CD14-positive monocyte (primary cell): Measurements from ENCODE around the gene SLC52A3. TPM values are rescaled to one million over a fixed set of nuclear protein-coding genes. Genes with fewer than 3 reads are reported as not detected.

ENCODE experiments used
- DNase-seq, 3 donors: peaks; one replicate each; pipeline ENCODE4 v3.0.0-alpha.2; 2011 to 2022
- H2AFZ ChIP-seq: 2 replicates; pipeline ENCODE4 v1.6.0; 2012; ENCODE audit warnings: mild to moderate bottlenecking, low read depth, low read length, inconsistent platforms; ENCODE audit not compliant: insufficient read depth, poor library complexity, severe bottlenecking
- H3K27ac ChIP-seq, 2 donors: 1 replicate in 1 of 2; 2 replicates in 1 of 2; pipeline ENCODE4 v1.5.1; 2012 to 2013; ENCODE audit warnings: low read length in 2 of 2, control low read depth in 1 of 2, inconsistent platforms in 1 of 2, low read depth in 1 of 2, mild to moderate bottlenecking in 1 of 2
- H3K27me3 ChIP-seq, 2 donors: one replicate each; pipeline versions ENCODE4 v1.6.0 to v1.6.1; 2011 to 2013; ENCODE audit warnings: low read length in 2 of 2; ENCODE audit not compliant: control insufficient read depth in 2 of 2, insufficient read depth in 2 of 2
- H3K36me3 ChIP-seq, 2 donors: replicated peaks in 1 of 2; 1 replicate in 1 of 2; 2 replicates in 1 of 2; pipeline versions ENCODE4 v1.5.1 to v1.6.1; 2012 to 2013; ENCODE audit warnings: low read length in 2 of 2, control low read depth in 1 of 2, inconsistent platforms in 1 of 2, mild to moderate bottlenecking in 1 of 2; ENCODE audit not compliant: insufficient read depth in 2 of 2, control insufficient read depth in 1 of 2
- H3K4me1 ChIP-seq, 2 donors: 1 replicate in 1 of 2; 2 replicates in 1 of 2; pipeline versions ENCODE4 v1.5.1 to v1.6.1; 2012 to 2013; ENCODE audit warnings: low read length in 2 of 2, control low read depth in 1 of 2, inconsistent platforms in 1 of 2, mild to moderate bottlenecking in 1 of 2, moderate library complexity in 1 of 2; ENCODE audit not compliant: insufficient read depth in 2 of 2, control insufficient read depth in 1 of 2
- H3K4me2 ChIP-seq: replicated peaks from 2 replicates; pipeline ENCODE3; 2012; ENCODE audit warnings: low read length, moderate library complexity, mild to moderate bottlenecking; ENCODE audit not compliant: poor library complexity, severe bottlenecking; ENCODE audit errors: extremely low read depth
- H3K4me3 ChIP-seq, 3 experiments: fragments of 200-600 bp in 1 of 3; sonication (generic) in 1 of 3; replicated peaks in 1 of 3; 1 replicate in 2 of 3; 2 replicates in 1 of 3; pipeline ENCODE4 v1.5.1; 2011 to 2013; ENCODE audit warnings: low read length in 3 of 3, mild to moderate bottlenecking in 3 of 3, control low read depth in 2 of 3, low read depth in 2 of 3, inconsistent platforms in 1 of 3, moderate library complexity in 1 of 3
- H3K79me2 ChIP-seq: 2 replicates; pipeline ENCODE4 v1.6.0; 2012; ENCODE audit warnings: mild to moderate bottlenecking, control low read depth, inconsistent platforms, low read length, moderate library complexity; ENCODE audit not compliant: insufficient read depth
- H3K9ac ChIP-seq: 2 replicates; pipeline ENCODE4 v1.6.0; 2017; ENCODE audit warnings: low read length, mild to moderate bottlenecking; ENCODE audit not compliant: insufficient read depth, poor library complexity, severe bottlenecking
- H3K9me3 ChIP-seq, 2 donors: replicated peaks in 1 of 2; 1 replicate in 1 of 2; 2 replicates in 1 of 2; pipeline versions ENCODE4 v1.5.1 to v1.6.1; 2012 to 2013; ENCODE audit warnings: low read length in 2 of 2, control low read depth in 1 of 2; ENCODE audit not compliant: control insufficient read depth in 1 of 2, insufficient read depth in 1 of 2
- H4K20me1 ChIP-seq: 2 replicates; pipeline ENCODE4 v1.6.0; 2012; ENCODE audit warnings: mild to moderate bottlenecking, low read length, control low read depth, moderate library complexity; ENCODE audit not compliant: insufficient read depth
- H3K27ac Mint-ChIP-seq, 7 donors: one replicate each; pipeline ENCODE4 v1.8.0; 2020; ENCODE audit warnings: mild to moderate bottlenecking in 7 of 7, mixed read lengths in 7 of 7, moderate library complexity in 6 of 7, inconsistent platforms in 2 of 7
- H3K27me3 Mint-ChIP-seq, 3 donors: one replicate each; pipeline ENCODE4 v1.8.0; 2021 to 2022; ENCODE audit warnings: low read depth in 3 of 3, mild to moderate bottlenecking in 3 of 3, mixed read lengths in 3 of 3, moderate library complexity in 3 of 3, inconsistent platforms in 1 of 3
- H3K36me3 Mint-ChIP-seq, 2 donors: one replicate each; pipeline ENCODE4 v1.8.0; 2020; ENCODE audit warnings: mixed read lengths in 2 of 2, inconsistent platforms in 1 of 2, mild to moderate bottlenecking in 1 of 2
- H3K4me1 Mint-ChIP-seq: one replicate; pipeline ENCODE4 v1.8.0; 2020; ENCODE audit warnings: mild to moderate bottlenecking, mixed read lengths
- H3K4me3 Mint-ChIP-seq, 2 donors: one replicate each; pipeline ENCODE4 v1.8.0; 2020; ENCODE audit warnings: mild to moderate bottlenecking in 2 of 2, mixed read lengths in 2 of 2, moderate library complexity in 1 of 2
- H3K9me3 Mint-ChIP-seq, 7 donors: one replicate each; pipeline ENCODE4 v1.8.0; 2020 to 2022; ENCODE audit warnings: mixed read lengths in 7 of 7, mild to moderate bottlenecking in 6 of 7, moderate library complexity in 6 of 7, inconsistent platforms in 2 of 7
- WGBS: methylation state at CpG from one replicate; pipeline ENCODE4 v1.1.5; 2013; ENCODE audit warnings: missing lambda C conversion rate; ENCODE audit not compliant: insufficient coverage; 5-methylcytosine and 5-hydroxymethylcytosine counted together
- intact Hi-C, 2 donors: fragments of 100-400 bp; cut with micrococcal nuclease; formaldehyde crosslinking; loops; one replicate each; pipeline versions ENCODE4 v1.15.0 to v1.15.1; 2023
- polyA plus RNA-seq, 3 donors: library from polyadenylated mRNA; depleted of rRNA in 1 of 3; unstranded in 2 of 3; stranded (reverse) in 1 of 3; fragments of 300-500 nt in 2 of 3; fragments of >200 nt in 1 of 3; fragmentation: Illumina TruSeq in 2 of 3; gene quantifications; 1 replicate in 2 of 3; 2 replicates in 1 of 3; pipeline ENCODE4 v1.2.3, GENCODE V29; 2012 to 2021
- TF ChIP-seq, protein P1 (sequence below): fragments of 200-600 bp; IDR thresholded peaks from one replicate; pipeline ENCODE4 v1.8.0; 2022; ENCODE audit warnings: antibody characterized with exemption, mild to moderate bottlenecking

SLC52A3 gene
- polyA plus RNA-seq, 3 donors = not detected

DNA sequence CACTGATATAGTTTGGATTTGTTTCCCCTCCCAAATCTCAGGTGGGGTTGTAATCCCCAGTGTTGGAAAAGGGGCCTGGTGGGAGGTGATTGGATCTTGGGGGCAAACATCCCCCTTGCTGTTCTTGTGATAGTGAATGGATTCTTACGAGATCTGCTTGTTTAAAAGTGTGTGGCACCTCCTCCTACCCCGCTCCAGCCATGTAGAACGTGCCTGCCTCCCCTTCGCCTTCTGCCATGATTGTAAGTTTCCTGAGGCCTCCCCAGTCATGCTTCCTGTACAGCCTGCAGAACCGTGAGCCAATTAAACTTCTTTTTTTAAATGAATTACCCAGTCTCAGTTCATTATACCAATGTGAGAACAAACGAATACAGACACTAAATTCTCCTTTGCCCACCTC lies 26.7 kb downstream of the SLC52A3 start:
- Histone ChIP-seq H3K9ac (no peak overlapping the region), H3K36me3 (no peaks in the 10 kb centered on the region), H3K4me1 (no peaks in the 10 kb centered on the region), H3K4me3 (no peak overlapping the region), H3K27me3 (no peaks in the 10 kb centered on the region), H4K20me1 (no peaks in the 10 kb centered on the region), H3K27ac (no peak overlapping the region), H3K4me2 (no peak overlapping the region), H2AFZ (no peak overlapping the region), H3K9me3 (peaks cover 18 to 26% of the 10 kb centered on the region in 2 donors), H3K79me2 (no peaks in the 10 kb centered on the region)
- Mint-ChIP-seq H3K9me3 (peaks cover 10 to 48% (median 25%) of the 10 kb centered on the region in 7 donors), H3K27ac (no peak overlapping the region), H3K4me3 (no peak overlapping the region), H3K4me1 (no peaks in the 10 kb centered on the region), H3K36me3 (no peaks in the 10 kb centered on the region), H3K27me3 (peaks cover under 1 to 6% (median 6%) of the 10 kb centered on the region in 3 donors)
- DNase-seq = no peak
- intact Hi-C loops = no loop called here
- TF ChIP-seq, protein P1, sequence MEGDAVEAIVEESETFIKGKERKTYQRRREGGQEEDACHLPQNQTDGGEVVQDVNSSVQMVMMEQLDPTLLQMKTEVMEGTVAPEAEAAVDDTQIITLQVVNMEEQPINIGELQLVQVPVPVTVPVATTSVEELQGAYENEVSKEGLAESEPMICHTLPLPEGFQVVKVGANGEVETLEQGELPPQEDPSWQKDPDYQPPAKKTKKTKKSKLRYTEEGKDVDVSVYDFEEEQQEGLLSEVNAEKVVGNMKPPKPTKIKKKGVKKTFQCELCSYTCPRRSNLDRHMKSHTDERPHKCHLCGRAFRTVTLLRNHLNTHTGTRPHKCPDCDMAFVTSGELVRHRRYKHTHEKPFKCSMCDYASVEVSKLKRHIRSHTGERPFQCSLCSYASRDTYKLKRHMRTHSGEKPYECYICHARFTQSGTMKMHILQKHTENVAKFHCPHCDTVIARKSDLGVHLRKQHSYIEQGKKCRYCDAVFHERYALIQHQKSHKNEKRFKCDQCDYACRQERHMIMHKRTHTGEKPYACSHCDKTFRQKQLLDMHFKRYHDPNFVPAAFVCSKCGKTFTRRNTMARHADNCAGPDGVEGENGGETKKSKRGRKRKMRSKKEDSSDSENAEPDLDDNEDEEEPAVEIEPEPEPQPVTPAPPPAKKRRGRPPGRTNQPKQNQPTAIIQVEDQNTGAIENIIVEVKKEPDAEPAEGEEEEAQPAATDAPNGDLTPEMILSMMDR = no peak
- 73% methylated on average over 6 of the region's 6 CpGs for WGBS

DNA sequence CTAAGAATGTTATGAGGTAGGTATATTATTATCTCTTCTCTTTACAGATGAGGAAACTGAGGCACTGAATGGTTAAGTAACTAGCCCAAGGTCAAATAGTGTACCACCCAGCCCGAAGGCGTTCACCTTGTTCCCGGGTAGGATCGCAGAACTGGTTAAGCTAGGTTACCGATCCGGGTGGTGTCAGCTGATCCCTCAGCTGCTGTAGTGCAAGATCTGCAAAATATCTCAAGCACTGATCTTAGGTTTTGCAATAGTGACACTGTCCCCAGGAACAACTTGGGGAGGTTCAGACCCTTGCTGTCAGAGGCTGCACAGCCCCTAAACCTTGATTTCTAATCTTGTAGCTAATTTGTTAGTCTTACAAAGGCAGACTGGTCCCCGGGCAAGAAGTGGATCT lies 28.1 kb downstream of the SLC52A3 start:
- TF ChIP-seq, protein P1 = no peak
- Histone ChIP-seq H3K79me2 (no peaks in the 10 kb centered on the region), H3K27ac (no peak overlapping the region), H3K4me2 (no peak overlapping the region), H3K9ac (no peak overlapping the region), H3K27me3 (no peaks in the 10 kb centered on the region), H3K36me3 (no peaks in the 10 kb centered on the region), H3K9me3 (peaks cover 11 to 12% of the 10 kb centered on the region in 2 donors), H2AFZ (no peak overlapping the region), H4K20me1 (no peaks in the 10 kb centered on the region), H3K4me1 (no peaks in the 10 kb centered on the region), H3K4me3 (no peak overlapping the region)
- no peak overlapping the region for H3K4me3 Mint-ChIP-seq
- no peak for DNase-seq
- no peak overlapping the region for H3K27ac Mint-ChIP-seq
- no peaks in the 10 kb centered on the region for H3K4me1 Mint-ChIP-seq
- no peaks in the 10 kb centered on the region for H3K36me3 Mint-ChIP-seq
- peaks cover 5 to 34% (median 16%) of the 10 kb centered on the region in 7 donors for H3K9me3 Mint-ChIP-seq
- intact Hi-C loops = no loop called here
- peaks cover 0 to 6% (median 6%) of the 10 kb centered on the region in 3 donors for H3K27me3 Mint-ChIP-seq
- WGBS = 90% methylated on average over 6 of the region's 7 CpGs
